GM21786 (cell line): ENCODE data around the gene SRGAP2.
A peak's percentile ranks its signal among the peaks of the same experiment; 100 is the strongest.
"Not testable (repeated sequence)": the region's sequence is repeated elsewhere in the genome, so short reads cannot be mapped to it uniquely, and the experiment has no call there.

Experiments used
- ATAC-seq: cut with Tn5 transposase; IDR thresholded peaks from one replicate; pipeline ENCODE4 v1.9.1; 2021; ENCODE audit not compliant: unreplicated experiment

The SRGAP2 gene

DNA sequence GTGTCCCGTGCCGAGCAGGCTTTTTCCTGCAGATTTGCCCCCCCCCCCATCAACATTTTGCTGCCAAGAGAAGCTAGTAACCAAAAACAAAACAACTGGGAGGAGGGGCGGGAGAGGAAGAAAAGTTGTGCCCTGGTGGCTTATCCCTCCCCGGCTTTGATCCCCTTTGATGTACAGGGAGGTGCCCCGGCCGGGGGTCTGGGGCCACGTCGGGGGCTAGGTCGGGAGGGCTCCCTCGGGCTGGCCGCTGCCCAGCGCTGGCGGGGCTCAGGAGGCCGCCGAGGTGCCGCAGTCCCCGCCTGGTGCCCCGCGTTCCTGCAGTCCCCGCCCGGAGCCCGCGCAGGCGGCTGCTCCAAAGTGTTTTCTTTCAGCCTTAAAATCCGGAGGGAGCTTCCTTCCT, 1.5 kb downstream of the SRGAP2 start:
- ATAC-seq, result not testable (repeated sequence)

DNA sequence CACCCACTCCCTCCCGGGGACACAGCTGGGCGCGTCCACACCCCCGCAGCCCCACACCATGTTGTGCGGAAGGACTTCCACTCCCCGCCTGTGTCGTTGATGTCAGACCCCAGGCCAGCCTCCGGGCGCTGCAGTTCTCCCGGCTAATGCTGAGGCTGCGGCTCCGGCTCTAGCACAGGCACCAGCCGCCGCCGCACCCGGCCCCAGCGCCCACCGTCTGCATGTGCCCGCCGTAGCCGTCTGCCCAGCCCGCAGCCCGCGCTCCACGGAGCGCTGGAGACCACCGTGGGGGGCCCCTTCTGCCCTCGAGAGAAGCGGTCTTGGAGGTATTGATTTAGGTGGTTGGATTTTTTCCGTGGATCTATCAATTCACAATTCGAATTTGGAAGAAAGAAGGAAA, 2.2 kb downstream of the SRGAP2 start:
- not testable (repeated sequence) for ATAC-seq

GRCh38 chr1:206210802-206211201, 7.5 kb downstream of the SRGAP2 start:
- ATAC-seq, result not testable (repeated sequence)

DNA sequence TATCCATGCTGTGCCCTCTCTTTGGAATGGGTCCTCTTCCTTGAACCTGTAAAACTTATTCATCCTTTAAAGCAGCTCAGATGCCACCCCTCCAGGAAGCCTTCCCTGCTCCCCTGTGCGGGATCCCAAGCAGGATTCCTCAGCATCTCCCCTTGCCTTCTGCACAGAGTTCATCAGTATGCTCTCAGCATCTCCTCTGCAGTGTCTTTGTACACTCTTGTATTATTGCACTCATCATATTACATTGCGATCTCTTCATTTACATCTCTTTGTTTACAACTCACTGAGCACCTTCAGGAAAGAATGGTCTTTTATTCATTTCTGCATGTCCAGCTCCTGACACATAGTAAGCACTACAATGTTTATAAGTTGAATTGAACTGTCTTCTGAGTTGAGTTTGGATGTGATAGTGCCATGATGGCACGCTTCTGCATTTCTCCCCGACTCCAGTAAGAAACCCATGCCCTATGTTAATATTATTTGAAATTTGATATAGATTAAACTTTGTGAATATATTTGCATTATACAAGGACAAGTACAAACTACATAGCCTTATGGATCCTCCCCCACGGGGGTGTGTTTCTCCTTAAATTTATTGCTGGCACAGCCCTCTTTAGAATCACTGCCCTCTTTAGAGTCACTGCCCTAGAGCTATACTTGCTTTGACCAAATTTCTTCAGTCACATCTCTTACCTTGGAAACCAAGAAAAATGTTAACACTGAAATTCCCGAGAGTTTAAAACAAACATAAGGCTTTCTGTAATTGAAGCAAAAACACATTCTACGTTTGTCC, 12.5 kb downstream of the SRGAP2 start:
- ATAC-seq, result not testable (repeated sequence)

GRCh38 chr1:206218285-206218684, 14.9 kb downstream of the SRGAP2 start:
- ATAC-seq, result not testable (repeated sequence)

DNA sequence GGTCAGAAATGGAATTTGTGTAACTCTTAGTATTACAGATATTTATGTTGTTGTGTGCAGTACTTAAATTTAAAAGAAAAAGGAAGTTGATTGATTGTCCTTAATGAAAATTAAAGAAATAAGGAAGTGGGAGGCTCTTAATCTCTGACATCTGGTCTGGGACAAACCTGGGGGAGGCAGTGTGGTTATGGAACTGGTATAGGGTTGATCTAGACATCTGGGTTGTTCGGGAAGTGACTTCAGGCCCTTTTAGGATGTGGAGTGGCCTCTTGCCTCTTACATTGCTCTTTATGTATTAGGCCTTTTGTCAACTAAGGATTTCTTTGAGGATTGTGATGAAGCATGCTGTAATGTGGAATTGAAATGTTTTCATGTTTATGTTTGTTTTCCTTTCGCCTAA, 15.4 kb downstream of the SRGAP2 start:
- not testable (repeated sequence) for ATAC-seq

GRCh38 chr1:206219514-206220331, 16.4 kb downstream of the SRGAP2 start:
- ATAC-seq, result not testable (repeated sequence)

- not testable (repeated sequence) for ATAC-seq
Measured at GRCh38 chr1:206220332-206221000, 17.1 kb downstream of the SRGAP2 start.

DNA sequence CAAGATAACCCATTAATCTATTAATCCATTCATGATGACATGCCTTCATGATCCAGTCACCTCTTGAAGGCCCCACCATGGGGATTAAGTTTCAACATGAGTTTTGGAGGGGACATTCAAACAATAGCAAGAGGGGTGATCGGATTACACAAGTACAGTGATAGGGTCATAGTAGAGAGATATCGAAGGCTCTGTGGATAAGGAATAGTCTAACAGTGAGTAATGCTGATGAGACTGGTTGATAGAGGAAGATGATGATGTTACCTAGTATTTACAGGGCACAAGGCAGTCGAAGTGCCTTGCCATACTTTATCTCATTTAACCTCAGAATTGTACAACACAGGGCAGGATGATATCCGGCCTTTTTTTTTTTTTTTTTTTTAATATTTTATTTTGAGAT, 18.2 kb downstream of the SRGAP2 start:
- not testable (repeated sequence) for ATAC-seq

DNA sequence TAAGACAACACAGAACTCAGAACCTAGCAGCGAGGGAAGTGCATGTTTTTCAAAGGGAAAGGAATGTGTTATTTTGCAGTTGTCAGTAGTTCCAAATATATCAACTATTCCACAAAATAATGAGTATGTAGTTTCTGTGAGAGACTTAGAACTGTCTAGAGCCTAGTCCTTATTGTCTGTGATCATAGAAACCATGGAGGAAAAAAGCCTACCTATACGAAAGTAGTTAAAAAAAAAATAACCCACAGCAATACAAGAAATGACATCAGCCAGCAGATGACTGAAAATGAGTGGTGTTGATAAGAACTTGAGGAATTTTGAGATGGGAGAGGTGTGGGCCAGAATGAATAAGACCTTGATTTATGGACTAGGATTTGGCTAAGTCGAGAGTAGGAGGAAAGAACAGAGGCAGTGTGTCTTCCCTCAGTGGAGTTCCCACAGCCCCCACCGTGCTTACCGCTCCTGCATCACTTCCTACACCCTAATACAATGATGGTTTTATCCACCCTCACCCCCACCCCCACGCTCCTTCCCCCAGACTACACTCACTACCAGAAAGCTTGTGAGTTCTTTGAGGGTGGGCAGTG, 20.9 kb downstream of the SRGAP2 start:
- not testable (repeated sequence) for ATAC-seq

GRCh38 chr1:206225386-206225785, 22.0 kb downstream of the SRGAP2 start:
- not testable (repeated sequence) for ATAC-seq

- ATAC-seq, result not testable (repeated sequence)
Measured at GRCh38 chr1:206226886-206227285, 23.5 kb downstream of the SRGAP2 start.

GRCh38 chr1:206229286-206229685, 25.9 kb downstream of the SRGAP2 start:
- not testable (repeated sequence) for ATAC-seq

GRCh38 chr1:206231989-206232388, 28.6 kb downstream of the SRGAP2 start:
- not testable (repeated sequence) for ATAC-seq

GRCh38 chr1:206232970-206233645, 29.8 kb downstream of the SRGAP2 start:
- not testable (repeated sequence) for ATAC-seq

GRCh38 chr1:206234189-206234916, 31.0 kb downstream of the SRGAP2 start:
- ATAC-seq, result not testable (repeated sequence)

DNA sequence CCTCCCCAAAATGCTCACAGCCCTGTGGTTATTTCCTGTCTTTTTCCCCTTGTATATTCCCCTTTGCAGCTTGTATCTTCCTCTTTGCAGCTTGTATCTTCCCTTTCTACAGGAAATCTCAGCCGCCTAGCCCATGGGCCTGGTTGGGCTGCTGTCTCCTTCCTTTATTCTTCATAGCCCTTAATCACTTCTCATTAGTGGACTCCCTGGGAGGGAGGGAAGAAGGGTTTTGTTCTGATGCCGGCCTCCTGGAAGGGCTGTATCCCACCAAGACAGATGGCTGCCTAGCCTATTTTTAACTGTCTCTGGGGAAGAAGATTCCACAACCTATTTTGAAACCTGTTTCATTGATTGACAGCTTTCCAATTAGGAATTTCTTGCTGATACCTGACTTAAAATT, 31.8 kb downstream of the SRGAP2 start:
- not testable (repeated sequence) for ATAC-seq

DNA sequence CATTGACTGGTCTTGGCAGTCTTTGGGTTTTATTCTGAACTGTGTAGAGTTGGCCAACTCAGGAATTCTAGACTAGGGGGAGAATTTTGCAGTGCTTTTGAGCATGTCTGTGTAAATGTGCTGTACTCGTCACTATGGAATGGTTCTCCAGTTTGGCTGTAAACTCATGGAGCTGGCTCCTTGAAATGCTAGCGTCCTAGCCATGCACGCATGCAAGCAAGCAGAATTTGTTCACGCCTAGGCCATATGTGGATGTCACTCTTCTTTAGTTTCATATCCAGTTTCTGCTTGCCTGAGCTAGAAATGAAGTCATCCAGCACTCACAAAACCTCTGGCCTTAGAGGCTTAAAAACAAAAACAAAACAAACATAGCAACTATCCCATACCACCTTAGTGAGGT, 36.9 kb downstream of the SRGAP2 start:
- ATAC-seq, result peak; percentile 31

- peak; percentile 99 for ATAC-seq
Measured at GRCh38 chr1:206243335-206243734, 40.0 kb downstream of the SRGAP2 start.

DNA sequence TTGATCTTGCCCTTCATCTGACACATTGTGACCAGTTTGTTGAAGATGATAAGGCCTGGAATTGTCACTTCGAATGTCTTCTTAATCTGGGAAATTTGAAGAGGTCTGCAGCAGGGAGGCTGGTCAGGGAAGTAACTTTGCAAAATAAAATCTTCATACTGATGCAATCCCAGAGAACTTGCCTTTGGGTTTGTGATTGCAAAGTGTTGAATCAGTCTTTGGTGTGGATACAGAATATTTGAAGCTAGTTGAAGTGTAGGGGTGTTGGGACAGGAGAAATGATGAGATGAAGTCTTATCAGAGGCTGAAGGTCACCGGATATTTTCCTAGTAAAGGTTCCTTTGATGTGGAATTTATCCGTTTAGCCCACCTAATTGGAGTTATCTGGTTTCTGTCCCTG, 42.1 kb downstream of the SRGAP2 start:
- not testable (repeated sequence) for ATAC-seq
